Esophagus muscularis mucosa (tissue), 4 donors: ENCODE measurements around the gene GRIN2D.

Source experiments
- CTCF ChIP-seq, 3 experiments: fragments of 200-600 bp in 2 of 3; fragments of 450-650 bp in 1 of 3; sonication (generic) in 2 of 3; IDR thresholded peaks; one replicate each; pipeline ENCODE4 v1.5.1; 2017 to 2019; ENCODE audit warnings: antibody characterized with exemption in 3 of 3, mild to moderate bottlenecking in 2 of 3, moderate library complexity in 1 of 3
- EP300 ChIP-seq: sonication (generic); formaldehyde crosslinking; IDR thresholded peaks from one replicate; pipeline ENCODE4 v1.6.1; 2017; ENCODE audit warnings: antibody characterized with exemption
- POLR2A ChIP-seq: fragments of 450-650 bp; IDR thresholded peaks from one replicate; pipeline ENCODE4 v1.6.1; 2017; ENCODE audit warnings: antibody characterized with exemption, moderate library complexity, mild to moderate bottlenecking, low read depth
- POLR2AphosphoS5 ChIP-seq, 2 donors: sonication (generic); formaldehyde crosslinking; IDR thresholded peaks; one replicate each; pipeline ENCODE4 v1.6.1; 2017; ENCODE audit warnings: antibody characterized with exemption in 2 of 2

GRCh38 chr19:48365602-48366001 lies 27.9 kb upstream of the GRIN2D start:
- TF ChIP-seq CTCF (IDR thresholded peaks at IDR 0.05) (no peak), EP300 (no peak), POLR2A (no peak), POLR2AphosphoS5 (IDR thresholded peaks at IDR 0.05) (no peak)
